ENCODE measurements around the gene CDK18.

CDK18 gene

GRCh38 chr1:205569411-205570172, 65.1 kb downstream of the CDK18 start:
- DNase-seq (ENCODE audit: low read depth in 3 of 3) = no peak

- no peak for DNase-seq (ENCODE audit: low read depth in 3 of 3)
These were observed 65.7 kb downstream of the CDK18 start for GRCh38 chr1:205570173-205570501.

- DNase-seq (ENCODE audit: low read depth in 3 of 3) = no peak
These were observed 66.5 kb downstream of the CDK18 start for GRCh38 chr1:205570796-205571537.

GRCh38 chr1:205571747-205572146, 67.3 kb downstream of the CDK18 start:
- no peak for DNase-seq (ENCODE audit: low read depth in 3 of 3)

GRCh38 chr1:205572421-205572820, 68.0 kb downstream of the CDK18 start:
- DNase-seq (ENCODE audit: low read depth in 3 of 3) = no peak

- no peak for DNase-seq (ENCODE audit: low read depth in 3 of 3)
These were observed 70.9 kb downstream of the CDK18 start for GRCh38 chr1:205575294-205575885.

- DNase-seq (ENCODE audit: low read depth in 3 of 3) = no peak
These were observed 71.5 kb downstream of the CDK18 start for GRCh38 chr1:205576011-205576410.

- no peak for DNase-seq (ENCODE audit: low read depth in 3 of 3)
These were observed 72.6 kb downstream of the CDK18 start for GRCh38 chr1:205576805-205577761.

GRCh38 chr1:205577874-205578658, 73.6 kb downstream of the CDK18 start:
- no peak for DNase-seq (ENCODE audit: low read depth in 3 of 3)

GRCh38 chr1:205578780-205579571, 74.5 kb downstream of the CDK18 start:
- DNase-seq (ENCODE audit: low read depth in 3 of 3) = no peak

- DNase-seq (ENCODE audit: low read depth in 3 of 3) = no peak
These were observed 75.2 kb downstream of the CDK18 start for GRCh38 chr1:205579711-205580110.

GRCh38 chr1:205580140-205580922, 75.9 kb downstream of the CDK18 start:
- no peak for DNase-seq (ENCODE audit: low read depth in 3 of 3)

- DNase-seq (ENCODE audit: low read depth in 3 of 3) = no peak
These were observed 76.4 kb downstream of the CDK18 start for GRCh38 chr1:205580923-205581180.

GRCh38 chr1:205581321-205581980, 77.0 kb downstream of the CDK18 start:
- DNase-seq (ENCODE audit: low read depth in 3 of 3) = no peak

- DNase-seq (ENCODE audit: low read depth in 3 of 3) = no peak
These were observed 77.6 kb downstream of the CDK18 start for GRCh38 chr1:205582046-205582445.

Data from stimulated activated CD4-positive, alpha-beta T cell treated with anti-CD3 and anti-CD28 coated beads, TNF-alpha, amount 100 ng/mL, for 4 hours (primary cell).